ENCODE data around the gene SLC27A6. TPM values are rescaled to one million over a fixed set of nuclear protein-coding genes. Genes with fewer than 3 reads are reported as not detected.
"Not testable (repeated sequence)": the region's sequence is repeated elsewhere in the genome, so short reads cannot be mapped to it uniquely, and the experiment has no call there.

Gene SLC27A6
- total and polyA plus RNA-seq, 5 donors = 25.2 to 46.3 (median 29.1) TPM

DNA sequence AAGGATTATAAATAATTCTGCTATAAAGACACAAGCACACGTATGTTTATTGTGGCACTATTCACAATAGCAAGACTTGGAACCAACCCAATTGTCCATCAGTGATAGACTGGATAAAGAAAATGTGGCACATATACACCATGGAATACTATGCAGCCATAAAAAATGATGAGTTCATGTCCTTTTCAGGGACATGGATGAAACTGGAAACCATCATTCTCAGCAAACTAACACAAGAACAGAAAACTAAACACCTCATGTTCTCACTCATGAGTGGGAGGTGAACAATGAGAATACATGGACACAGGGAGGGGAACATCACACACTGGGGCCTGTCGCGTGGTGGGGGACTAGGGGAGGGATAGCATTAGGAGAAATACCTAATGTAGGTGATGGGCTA lies 71.0 kb downstream of the SLC27A6 start:
- H3K4me3 ChIP-seq (ENCODE audit: low read length); ATAC-seq; H3K4me1 ChIP-seq (ENCODE audit: control insufficient read depth, insufficient read depth, low read length); intact Hi-C loops (cut with DNase I); DNase-seq; H3K9me3 ChIP-seq (ENCODE audit: control insufficient read depth, low read length); H3K27me3 ChIP-seq (ENCODE audit: control insufficient read depth, insufficient read depth); H3K27ac ChIP-seq (ENCODE audit: low read length): not testable (repeated sequence)
- 91% methylated on average over 3 of the region's 3 CpGs for WGBS

DNA sequence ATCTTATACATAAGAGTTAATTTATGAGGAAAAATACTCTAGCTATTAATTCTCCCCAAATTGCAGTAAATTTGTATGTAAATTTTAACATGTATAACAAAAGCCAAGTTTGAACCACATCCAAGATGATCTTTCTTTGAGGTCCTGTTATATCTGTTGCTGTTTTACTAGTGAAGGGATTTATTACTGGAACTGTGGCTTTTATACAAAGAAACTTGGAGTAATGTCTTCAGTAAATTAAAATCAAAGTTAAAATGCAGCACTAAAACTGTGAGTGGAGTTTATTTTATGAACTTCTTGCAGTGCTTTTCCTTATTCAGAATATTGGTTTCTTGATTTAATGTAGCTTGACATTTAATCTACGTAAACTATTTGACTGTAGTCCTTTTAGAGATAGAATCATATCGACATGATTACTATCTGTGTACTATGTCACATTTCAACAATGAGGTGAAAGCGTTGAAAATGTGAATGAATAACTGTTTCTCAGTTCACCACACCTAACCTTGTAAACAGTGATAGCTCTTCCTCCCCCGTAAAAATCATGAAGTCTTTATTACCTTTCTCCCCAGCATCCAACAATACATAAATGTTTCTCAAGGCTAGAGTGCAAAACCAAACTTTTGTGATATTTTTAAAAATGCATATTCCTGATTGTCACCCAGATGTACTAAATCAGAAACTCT lies 76.1 kb downstream of the SLC27A6 start:
- intact Hi-C loops (cut with DNase I) = no loop called here
- DNase-seq (no peak), ATAC-seq (no peak)
- Histone ChIP-seq H3K27me3 (ENCODE audit: control insufficient read depth, insufficient read depth) (no peaks in the 10 kb centered on the region), H3K4me3 (ENCODE audit: low read length) (no peak overlapping the region), H3K9me3 (ENCODE audit: control insufficient read depth, low read length) (no peaks in the 10 kb centered on the region), H3K4me1 (ENCODE audit: control insufficient read depth, insufficient read depth, low read length) (no peaks in the 10 kb centered on the region), H3K27ac (ENCODE audit: low read length) (no peak overlapping the region)
- 62% methylated on average over 4 of the region's 4 CpGs for WGBS

DNA sequence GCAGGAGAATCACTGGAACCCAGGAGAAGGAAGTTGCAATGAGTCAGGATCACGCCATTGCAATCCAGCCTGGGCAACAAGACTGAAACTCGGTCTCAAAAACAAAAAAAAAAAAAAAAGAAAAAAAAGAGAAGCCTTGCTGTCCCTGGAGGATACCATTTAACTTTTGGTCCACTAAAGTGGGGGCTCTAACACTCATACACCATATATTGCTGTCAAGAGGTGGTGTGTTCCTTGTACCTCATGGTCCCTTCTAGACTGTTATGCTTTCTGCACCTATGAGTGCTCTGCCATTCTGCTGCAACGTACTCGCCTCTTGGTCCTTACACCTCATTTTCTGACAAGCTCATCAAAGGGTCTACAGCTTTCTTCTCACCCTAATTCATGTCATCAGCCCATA lies 77.0 kb downstream of the SLC27A6 start:
- Histone ChIP-seq H3K27me3 (ENCODE audit: control insufficient read depth, insufficient read depth) (no peaks in the 10 kb centered on the region), H3K9me3 (ENCODE audit: control insufficient read depth, low read length) (no peaks in the 10 kb centered on the region), H3K4me1 (ENCODE audit: control insufficient read depth, insufficient read depth, low read length) (no peaks in the 10 kb centered on the region), H3K27ac (ENCODE audit: low read length) (no peak overlapping the region), H3K4me3 (ENCODE audit: low read length) (no peak overlapping the region)
- WGBS = 93% methylated on average over 4 of the region's 4 CpGs
- intact Hi-C loops (cut with DNase I) = no loop called here
- no peak for DNase-seq
- ATAC-seq = no peak

DNA sequence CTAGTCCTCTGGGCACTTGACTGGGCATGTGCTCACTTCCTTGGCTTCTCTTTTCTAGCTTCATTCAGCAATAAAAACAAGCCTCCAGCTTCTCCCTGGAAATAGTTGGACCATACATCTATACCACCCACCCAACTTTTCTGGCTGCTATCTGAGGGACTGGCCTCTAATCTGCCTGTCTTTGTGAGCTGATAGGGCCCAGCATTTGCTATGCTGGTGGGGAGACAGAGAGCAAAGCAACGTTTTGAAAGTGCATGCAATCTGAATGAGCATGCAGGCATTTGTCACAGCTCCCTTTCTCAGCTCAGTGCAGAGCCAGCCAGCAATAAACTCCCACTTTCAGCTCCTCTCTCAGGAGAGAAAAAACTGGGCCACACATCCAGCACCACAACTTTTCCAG lies 78.6 kb downstream of the SLC27A6 start:
- H3K4me3 ChIP-seq (ENCODE audit: low read length) = no peak overlapping the region
- intact Hi-C loops (cut with DNase I) = no loop called here
- H3K9me3 ChIP-seq (ENCODE audit: control insufficient read depth, low read length) = no peaks in the 10 kb centered on the region
- ATAC-seq (no peak), DNase-seq (no peak)
- 20% methylated on average over 1 of the region's 1 CpG for WGBS
- no peaks in the 10 kb centered on the region for H3K27me3 ChIP-seq (ENCODE audit: control insufficient read depth, insufficient read depth)
- no peak overlapping the region for H3K27ac ChIP-seq (ENCODE audit: low read length)
- H3K4me1 ChIP-seq (ENCODE audit: control insufficient read depth, insufficient read depth, low read length) = peaks cover 3% of the 10 kb centered on the region

DNA sequence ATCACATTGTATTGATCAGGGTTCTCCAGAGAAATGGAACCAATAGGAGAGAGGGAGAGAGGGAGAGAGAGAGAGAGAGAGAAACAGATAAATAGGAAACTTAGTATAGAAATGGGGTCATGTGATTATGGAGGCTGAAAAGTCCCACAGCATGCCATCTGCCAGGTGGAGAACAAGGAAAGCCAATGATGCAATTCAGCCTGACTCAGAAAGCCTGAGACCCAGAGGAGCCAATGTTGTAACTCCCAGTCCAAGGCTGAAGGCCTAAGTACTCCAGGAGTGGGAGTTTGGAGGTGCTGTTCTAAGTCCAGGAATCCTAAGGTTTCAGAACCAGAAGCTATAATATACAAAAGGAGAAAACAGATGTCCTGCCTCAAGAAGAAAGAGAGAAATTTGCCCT lies 80.9 kb downstream of the SLC27A6 start:
- intact Hi-C loops (cut with DNase I) = no loop called here
- Histone ChIP-seq H3K27me3 (ENCODE audit: control insufficient read depth, insufficient read depth) (no peaks in the 10 kb centered on the region), H3K9me3 (ENCODE audit: control insufficient read depth, low read length) (no peaks in the 10 kb centered on the region), H3K27ac (ENCODE audit: low read length) (no peak overlapping the region), H3K4me1 (ENCODE audit: control insufficient read depth, insufficient read depth, low read length) (peaks cover 3% of the 10 kb centered on the region), H3K4me3 (ENCODE audit: low read length) (no peak overlapping the region)
- ATAC-seq (no peak), DNase-seq (no peak)

DNA sequence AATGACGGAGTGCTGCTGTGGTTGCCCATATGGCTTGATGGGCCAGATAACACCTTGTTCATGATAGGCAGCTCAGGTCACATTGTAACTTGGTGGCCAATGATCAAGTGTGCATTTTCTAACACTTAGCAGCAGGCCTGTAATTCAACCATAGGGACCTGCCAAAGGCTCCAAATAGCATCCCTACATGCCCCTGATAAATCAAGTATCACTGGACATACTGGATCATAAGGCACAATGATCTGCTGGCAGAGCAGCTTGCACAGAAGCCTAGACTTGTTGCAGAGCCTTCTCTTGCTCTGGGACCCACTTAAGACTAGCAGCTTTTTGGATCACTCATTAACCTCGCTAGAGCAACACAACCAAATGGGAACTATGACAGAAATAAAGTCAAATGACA lies 83.2 kb downstream of the SLC27A6 start:
- Histone ChIP-seq H3K9me3 (ENCODE audit: control insufficient read depth, low read length) (no peaks in the 10 kb centered on the region), H3K4me1 (ENCODE audit: control insufficient read depth, insufficient read depth, low read length) (peaks cover 5% of the 10 kb centered on the region), H3K27ac (ENCODE audit: low read length) (no peak overlapping the region), H3K4me3 (ENCODE audit: low read length) (no peak overlapping the region), H3K27me3 (ENCODE audit: control insufficient read depth, insufficient read depth) (no peaks in the 10 kb centered on the region)
- 45% methylated on average over 2 of the region's 2 CpGs for WGBS
- DNase-seq = no peak
- ATAC-seq = no peak
- intact Hi-C loops (cut with DNase I) = no loop called here

DNA sequence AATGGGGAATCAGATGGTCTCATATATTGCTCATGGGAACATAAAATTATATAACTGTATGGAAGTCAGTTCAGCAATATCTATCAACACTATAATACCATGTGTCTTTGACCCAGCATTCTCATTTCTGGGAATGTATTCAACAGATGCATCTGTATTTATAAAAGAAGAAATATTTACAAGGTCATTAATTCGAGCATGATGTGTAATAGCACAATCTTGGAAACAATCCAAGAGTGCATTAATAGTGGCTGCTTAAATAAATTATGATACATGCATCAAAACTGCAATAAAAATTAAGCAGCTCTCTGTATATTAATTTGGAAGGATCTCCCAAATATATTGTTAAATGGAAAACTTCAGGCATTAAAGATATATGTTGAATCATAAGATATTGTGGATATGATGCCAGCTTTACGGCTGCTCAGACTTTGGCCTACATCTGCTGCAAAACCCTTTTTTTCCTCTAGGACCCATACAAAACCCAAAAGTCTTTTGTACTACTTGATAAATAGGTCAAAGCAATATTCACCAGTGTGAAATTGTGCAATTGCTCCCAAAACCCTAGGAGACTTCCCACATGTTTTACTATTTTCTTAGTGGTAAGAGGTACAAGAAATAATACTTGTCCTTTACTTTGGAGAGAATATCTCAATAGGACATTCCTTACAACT lies 84.0 kb downstream of the SLC27A6 start:
- Histone ChIP-seq H3K27ac (ENCODE audit: low read length) (no peak overlapping the region), H3K27me3 (ENCODE audit: control insufficient read depth, insufficient read depth) (no peaks in the 10 kb centered on the region), H3K4me1 (ENCODE audit: control insufficient read depth, insufficient read depth, low read length) (peaks cover 5% of the 10 kb centered on the region), H3K9me3 (ENCODE audit: control insufficient read depth, low read length) (no peaks in the 10 kb centered on the region), H3K4me3 (ENCODE audit: low read length) (no peak overlapping the region)
- DNase-seq (no peak), ATAC-seq (no peak)
- WGBS = 55% methylated on average over 2 of the region's 2 CpGs
- intact Hi-C loops (cut with DNase I) = no loop called here

DNA sequence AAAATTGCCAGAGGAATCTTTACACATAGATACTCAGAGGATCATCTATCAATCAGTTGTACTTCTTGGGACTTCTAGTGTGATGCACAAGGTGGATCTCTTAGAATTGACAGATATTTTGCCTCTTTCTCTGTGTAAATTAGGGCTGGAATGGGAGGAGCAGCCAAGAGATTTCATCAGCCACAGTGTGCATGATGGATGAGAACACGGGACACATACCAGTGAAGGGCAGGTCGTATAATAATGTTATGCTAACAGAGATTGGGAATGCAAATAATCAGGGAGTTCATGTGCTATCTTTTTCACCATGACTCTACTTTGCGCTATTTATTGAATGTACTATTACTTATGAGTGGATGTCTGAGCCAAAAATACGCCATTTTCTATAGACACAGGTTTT lies 86.0 kb downstream of the SLC27A6 start:
- Histone ChIP-seq H3K4me1 (ENCODE audit: control insufficient read depth, insufficient read depth, low read length) (peaks cover 5% of the 10 kb centered on the region), H3K27me3 (ENCODE audit: control insufficient read depth, insufficient read depth) (no peaks in the 10 kb centered on the region), H3K27ac (ENCODE audit: low read length) (no peak overlapping the region), H3K9me3 (ENCODE audit: control insufficient read depth, low read length) (no peaks in the 10 kb centered on the region), H3K4me3 (ENCODE audit: low read length) (no peak overlapping the region)
- WGBS = 55% methylated on average over 4 of the region's 4 CpGs
- DNase-seq = no peak
- peak in 1 of 2 donors; percentile 40 for ATAC-seq
- intact Hi-C loops (cut with DNase I) = no loop called here

DNA sequence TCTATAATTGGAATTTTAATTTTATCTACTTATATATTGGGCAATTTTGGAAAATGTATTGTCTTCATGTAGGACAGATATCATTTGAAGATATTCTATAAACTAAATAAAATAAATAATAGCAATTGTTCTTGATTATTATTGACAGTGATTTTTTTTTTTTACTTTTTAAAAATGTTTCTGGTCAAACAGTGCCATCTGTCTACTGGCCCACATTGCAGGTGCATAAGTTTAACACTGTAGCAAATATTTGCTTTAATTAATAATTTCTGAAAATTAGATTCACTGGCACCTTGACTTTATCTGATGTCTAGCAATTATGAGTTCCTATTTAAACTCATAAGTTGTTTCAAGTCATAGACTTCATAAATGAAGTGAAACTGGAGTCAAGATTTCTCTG lies 88.2 kb downstream of the SLC27A6 start:
- intact Hi-C loops (cut with DNase I) = no loop called here
- H3K4me3 ChIP-seq (ENCODE audit: low read length) = no peak overlapping the region
- ATAC-seq = no peak
- H3K27ac ChIP-seq (ENCODE audit: low read length) = no peak overlapping the region
- DNase-seq = no peak
- H3K9me3 ChIP-seq (ENCODE audit: control insufficient read depth, low read length) = no peaks in the 10 kb centered on the region
- H3K27me3 ChIP-seq (ENCODE audit: control insufficient read depth, insufficient read depth) = no peaks in the 10 kb centered on the region
- H3K4me1 ChIP-seq (ENCODE audit: control insufficient read depth, insufficient read depth, low read length) = peaks cover 4% of the 10 kb centered on the region

DNA sequence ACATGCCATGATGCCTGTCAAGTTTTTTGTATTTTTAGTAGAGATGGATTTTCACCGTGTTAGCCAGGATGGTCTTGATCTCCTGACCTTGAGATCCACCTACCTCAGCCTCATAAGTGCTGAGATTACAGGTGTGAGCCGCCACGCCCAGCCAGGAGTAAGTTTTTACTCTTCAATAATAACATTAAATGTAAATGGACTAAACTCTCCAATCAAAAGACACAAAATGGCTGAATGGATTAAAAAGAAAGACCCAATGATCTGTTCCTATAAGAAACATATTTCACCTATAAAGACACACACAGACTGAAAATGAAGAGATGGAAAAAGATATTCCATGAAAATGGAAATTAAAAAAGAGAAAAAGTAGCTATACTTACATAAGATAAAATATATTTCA lies 92.0 kb downstream of the SLC27A6 start:
- intact Hi-C loops (cut with DNase I) = no loop called here
- DNase-seq (no peak), ATAC-seq (no peak)
- Histone ChIP-seq H3K4me1 (ENCODE audit: control insufficient read depth, insufficient read depth, low read length) (no peaks in the 10 kb centered on the region), H3K27me3 (ENCODE audit: control insufficient read depth, insufficient read depth) (no peaks in the 10 kb centered on the region), H3K27ac (ENCODE audit: low read length) (no peak overlapping the region), H3K4me3 (ENCODE audit: low read length) (no peak overlapping the region), H3K9me3 (ENCODE audit: control insufficient read depth, low read length) (no peaks in the 10 kb centered on the region)
- WGBS = 95% methylated on average over 3 of the region's 3 CpGs

DNA sequence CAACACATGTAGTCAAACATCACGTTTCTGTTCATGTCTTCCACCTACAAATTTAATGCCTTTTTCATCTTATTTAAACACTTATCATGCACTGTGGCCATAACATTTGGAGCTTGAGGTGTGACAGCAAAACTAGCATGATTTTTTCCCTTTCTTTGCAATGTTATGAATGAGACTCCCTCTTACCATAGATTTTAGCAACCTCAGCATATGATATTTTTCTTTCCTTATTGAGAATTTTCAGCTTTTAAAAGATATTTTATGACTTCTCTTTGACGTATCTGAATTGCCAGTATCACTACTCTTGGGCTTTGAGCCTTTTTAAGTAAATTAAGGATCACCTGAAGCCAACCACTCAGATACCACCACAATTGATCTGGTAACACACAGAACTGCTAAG lies 96.6 kb downstream of the SLC27A6 start:
- Histone ChIP-seq H3K4me1 (ENCODE audit: control insufficient read depth, insufficient read depth, low read length) (peaks cover 3% of the 10 kb centered on the region), H3K9me3 (ENCODE audit: control insufficient read depth, low read length) (no peaks in the 10 kb centered on the region), H3K27me3 (ENCODE audit: control insufficient read depth, insufficient read depth) (no peaks in the 10 kb centered on the region), H3K27ac (ENCODE audit: low read length) (no peak overlapping the region), H3K4me3 (ENCODE audit: low read length) (no peak overlapping the region)
- intact Hi-C loops (cut with DNase I) = no loop called here
- DNase-seq (no peak), ATAC-seq (no peak)
- 76% methylated on average over 2 of the region's 2 CpGs for WGBS
